HUES6 (cell line): ENCODE results near the gene GTF2I.

Source experiments
- H3K27ac ChIP-seq: 2 replicates; pipeline ENCODE4 v1.7.0; 2013; ENCODE audit warnings: low read depth, mild to moderate bottlenecking, low read length, inconsistent platforms
- H3K27me3 ChIP-seq: 2 replicates; pipeline ENCODE4 v1.6.1; 2013; ENCODE audit warnings: low read length; ENCODE audit not compliant: control insufficient read depth, insufficient read depth
- H3K36me3 ChIP-seq: 2 replicates; pipeline ENCODE4 v1.6.1; 2013; ENCODE audit warnings: low read length; ENCODE audit not compliant: control insufficient read depth, insufficient read depth
- H3K4me1 ChIP-seq: 2 replicates; pipeline ENCODE4 v1.6.1; 2013; ENCODE audit warnings: low read length; ENCODE audit not compliant: control insufficient read depth, insufficient read depth
- H3K4me3 ChIP-seq: 2 replicates; pipeline ENCODE4 v1.5.1; 2013; ENCODE audit warnings: low read depth, low read length
- H3K9ac ChIP-seq: one replicate; pipeline ENCODE4 v1.6.1; 2013; ENCODE audit warnings: mild to moderate bottlenecking, low read length
- H3K9me3 ChIP-seq: 2 replicates; pipeline ENCODE4 v1.6.1; 2013; ENCODE audit warnings: low read depth, low read length; ENCODE audit not compliant: control insufficient read depth, insufficient read depth

GTF2I gene

DNA sequence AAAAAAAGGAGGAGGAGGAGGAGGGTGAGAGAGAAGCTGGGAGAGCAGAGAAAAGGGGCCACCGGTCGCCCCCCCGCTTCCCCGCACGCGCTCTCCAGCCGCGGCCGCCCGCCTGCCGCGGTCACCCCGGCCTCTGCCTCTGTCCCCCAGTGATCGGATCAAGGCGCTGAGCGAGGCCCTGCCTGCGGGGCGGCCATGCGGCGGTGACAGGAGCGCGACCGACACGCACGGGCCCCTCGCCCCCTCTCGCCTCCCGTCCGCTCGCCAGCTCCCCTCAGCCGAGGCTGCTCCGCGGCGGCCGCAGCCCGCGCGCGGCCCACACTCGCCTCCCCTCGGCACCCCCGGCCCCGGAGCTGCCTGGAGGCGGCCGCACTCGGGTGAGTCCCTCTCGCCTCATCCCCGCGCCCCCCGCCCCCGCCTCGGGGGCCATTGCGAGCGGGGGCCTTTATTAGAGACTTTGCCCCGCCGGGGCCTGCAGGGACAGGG lies at the start of gene GTF2I:
Gene GTF2I (plus strand): TSS at position 27 of the 486 bp plus-strand sequence. CDS start 31,411 bp downstream, outside the sequence.
- no peaks in the 10 kb centered on the region for H3K9me3 ChIP-seq
- H3K27ac ChIP-seq, result peak within 1 kb of the TSS; percentile 99
- H3K9ac ChIP-seq, result peak within 1 kb of the TSS; percentile 99
- peaks cover 36% of the 10 kb centered on the region for H3K4me1 ChIP-seq
- H3K36me3 ChIP-seq, result no peaks in the 10 kb centered on the region
- no peaks in the 10 kb centered on the region for H3K27me3 ChIP-seq
- peak within 1 kb of the TSS; percentile 89 for H3K4me3 ChIP-seq

DNA sequence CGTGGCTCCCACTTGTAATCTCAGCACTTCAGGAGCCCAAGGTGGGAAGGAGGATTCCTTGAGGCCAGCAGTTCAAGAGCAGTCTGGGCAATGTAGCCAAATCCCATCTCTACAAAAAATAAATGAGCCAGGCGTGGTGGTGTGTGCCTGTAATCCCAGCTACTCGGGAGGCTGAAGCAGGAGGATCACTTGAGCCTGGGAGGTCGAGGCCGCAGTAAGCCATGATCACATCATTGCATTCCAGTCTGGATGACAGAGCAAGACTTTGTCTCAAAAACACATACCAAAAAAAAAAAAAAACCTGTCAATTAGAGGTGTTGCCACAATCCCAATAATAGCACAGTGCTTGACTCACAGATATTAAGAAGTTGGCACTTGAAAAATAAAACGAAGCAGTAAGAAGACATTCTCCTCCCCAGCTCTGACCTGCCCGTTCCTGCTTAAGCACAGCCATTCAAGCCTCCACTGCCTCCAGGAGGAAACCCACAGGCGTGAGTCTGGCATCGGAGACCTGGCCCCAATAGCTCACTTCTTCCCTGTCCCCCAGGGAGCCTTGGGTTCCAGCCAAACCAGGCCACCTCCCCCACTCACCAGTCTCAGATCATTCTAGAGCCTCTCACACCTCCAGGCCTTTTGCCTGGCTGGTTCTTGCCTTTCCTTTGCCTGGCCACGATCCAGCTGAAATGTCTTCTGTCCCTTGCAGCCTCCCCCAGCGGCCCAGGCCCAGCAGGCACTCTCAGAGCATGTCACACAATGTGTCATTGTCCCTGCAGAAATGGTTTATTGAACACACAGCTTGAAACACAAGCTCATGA lies 45.3 kb upstream of the GTF2I start:
- Histone ChIP-seq H3K27ac (no peak overlapping the region), H3K9ac (no peak overlapping the region), H3K4me1 (peaks cover 4% of the 10 kb centered on the region), H3K4me3 (no peak overlapping the region), H3K36me3 (no peaks in the 10 kb centered on the region), H3K27me3 (no peaks in the 10 kb centered on the region), H3K9me3 (no peaks in the 10 kb centered on the region)

DNA sequence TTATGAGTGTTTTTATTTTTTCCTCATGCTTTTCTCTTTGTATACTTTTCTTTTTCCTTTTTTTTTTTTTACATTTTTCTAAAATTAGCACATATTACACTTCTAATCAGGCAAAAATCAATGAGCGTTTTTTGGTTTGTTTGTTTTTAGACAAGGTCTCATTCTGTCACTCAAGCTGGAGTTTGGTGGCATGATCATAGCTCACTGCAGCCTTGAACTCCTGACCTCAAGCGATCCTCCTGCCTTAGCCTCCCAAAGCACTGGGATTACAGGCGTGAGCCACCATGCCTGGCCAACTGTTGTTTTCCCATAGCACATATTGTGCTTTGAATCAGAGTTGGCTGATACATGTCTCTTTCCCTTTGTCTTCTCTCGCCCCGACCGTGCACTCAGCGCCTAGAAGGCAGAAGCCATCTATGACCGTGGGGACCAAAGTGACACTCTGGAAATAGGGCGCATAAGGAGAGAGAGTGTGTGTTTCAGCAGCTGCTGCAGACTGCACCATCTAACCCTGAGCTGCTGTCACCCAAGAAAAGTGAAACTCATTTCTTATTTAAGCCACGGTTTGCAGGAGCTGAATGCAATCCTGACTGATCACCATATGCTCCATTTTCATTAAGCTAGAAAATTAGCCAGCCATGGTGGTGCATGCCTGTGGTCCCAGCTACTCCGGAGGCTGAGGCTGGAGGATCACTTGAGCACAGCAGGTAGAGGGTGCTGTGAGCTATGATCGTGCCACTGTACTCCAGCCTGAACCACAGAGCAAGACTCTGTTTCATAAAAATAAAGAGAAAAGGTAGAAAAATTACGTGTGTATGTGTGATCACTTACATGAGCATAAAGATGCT lies 41.4 kb upstream of the GTF2I start:
- no peak overlapping the region for H3K27ac ChIP-seq
- H3K9me3 ChIP-seq, result no peaks in the 10 kb centered on the region
- no peaks in the 10 kb centered on the region for H3K36me3 ChIP-seq
- H3K4me3 ChIP-seq, result no peak overlapping the region
- peaks cover 9% of the 10 kb centered on the region for H3K4me1 ChIP-seq
- no peaks in the 10 kb centered on the region for H3K27me3 ChIP-seq
- H3K9ac ChIP-seq, result no peak overlapping the region

DNA sequence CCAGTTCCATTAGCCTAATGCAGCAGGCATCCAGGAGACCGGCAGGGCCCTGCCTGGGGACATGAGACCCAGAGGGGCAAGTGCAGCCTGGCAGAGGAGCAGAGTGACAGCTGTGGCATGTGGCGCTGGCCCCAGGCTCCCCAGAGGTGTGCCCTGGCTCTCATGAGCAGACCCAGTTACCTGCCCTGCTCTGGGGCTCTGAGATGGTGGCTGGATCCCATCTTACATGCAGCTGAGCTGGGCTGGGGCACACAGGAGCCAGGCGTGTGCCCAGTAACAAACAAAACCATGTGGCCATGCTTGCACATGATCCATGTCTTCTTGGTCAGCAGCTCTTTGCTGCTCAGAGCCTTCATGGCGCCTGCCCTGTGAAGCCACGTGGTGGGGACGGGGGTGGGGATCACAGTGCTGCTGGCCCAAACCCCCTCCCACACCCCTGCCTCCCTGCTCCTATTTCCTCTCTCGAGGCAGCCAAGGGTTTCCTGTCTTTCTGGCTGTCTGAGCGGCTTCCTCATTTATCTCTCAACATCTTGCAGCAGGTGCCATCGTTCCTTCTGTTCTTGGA lies 40.3 kb upstream of the GTF2I start:
- H3K9me3 ChIP-seq, result no peaks in the 10 kb centered on the region
- H3K4me3 ChIP-seq, result no peak overlapping the region
- H3K36me3 ChIP-seq, result no peaks in the 10 kb centered on the region
- H3K27ac ChIP-seq, result no peak overlapping the region
- H3K9ac ChIP-seq, result peak overlapping the region; percentile 29
- H3K27me3 ChIP-seq, result no peaks in the 10 kb centered on the region
- peaks cover 9% of the 10 kb centered on the region for H3K4me1 ChIP-seq

DNA sequence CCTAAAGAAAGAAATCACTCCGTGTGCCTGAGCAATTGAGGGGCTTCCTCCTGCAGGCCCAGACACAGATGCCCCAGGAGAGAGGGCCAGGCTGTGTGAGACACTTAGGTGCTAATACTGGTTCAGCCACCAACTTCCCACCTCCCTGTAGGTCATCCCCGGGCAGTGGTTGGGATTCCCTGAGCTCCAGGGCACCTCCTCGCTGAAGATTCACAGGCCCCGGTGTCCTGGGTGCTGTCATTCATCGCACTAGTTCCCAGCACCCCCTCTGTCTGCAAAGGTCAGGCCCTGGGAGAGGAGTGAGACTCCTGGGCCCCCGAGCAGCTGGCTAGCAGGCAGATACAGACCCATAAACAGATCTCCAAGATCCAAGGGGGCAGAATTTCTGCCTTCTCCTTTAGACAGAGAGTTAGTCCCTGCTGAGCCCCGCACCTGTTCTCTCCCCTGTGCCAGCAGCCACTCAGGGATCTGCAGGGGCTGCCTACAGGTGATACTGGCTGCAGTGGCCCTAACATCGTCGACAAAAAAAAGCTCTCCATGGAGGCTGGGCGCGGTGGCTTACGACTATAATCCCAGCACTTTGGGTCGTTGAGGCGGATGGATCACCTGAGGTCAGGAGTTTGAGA lies 38.2 kb upstream of the GTF2I start:
- Histone ChIP-seq H3K27ac (no peak overlapping the region), H3K27me3 (no peaks in the 10 kb centered on the region), H3K9ac (no peak overlapping the region), H3K4me3 (no peak overlapping the region), H3K9me3 (no peaks in the 10 kb centered on the region), H3K4me1 (peaks cover 9% of the 10 kb centered on the region), H3K36me3 (no peaks in the 10 kb centered on the region)

DNA sequence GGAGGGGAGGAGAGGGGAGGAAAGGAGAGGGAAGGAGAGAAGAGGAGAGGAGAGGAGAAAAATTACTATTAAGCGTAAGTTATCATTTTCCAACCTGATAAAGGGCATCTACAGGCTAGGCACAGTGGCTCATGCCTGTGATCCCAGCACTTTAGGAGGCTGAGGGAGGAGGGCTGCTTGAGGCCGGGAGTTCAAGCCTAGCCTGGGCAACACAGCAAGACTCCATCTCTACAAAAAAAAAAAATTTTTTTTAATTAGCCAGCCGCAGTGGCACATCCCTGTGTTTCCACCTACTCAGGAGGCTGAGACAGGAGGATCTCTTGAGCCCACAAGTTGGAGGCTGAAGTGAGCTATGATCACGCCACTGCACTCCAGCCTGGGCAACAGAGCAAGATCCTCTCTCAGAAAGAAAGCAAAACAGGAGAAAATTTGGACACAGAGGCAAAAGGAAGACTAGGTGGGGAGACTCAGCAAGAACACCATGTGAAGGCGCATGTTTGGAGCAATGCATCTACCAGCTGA lies 35.2 kb upstream of the GTF2I start:
- H3K27me3 ChIP-seq, result no peaks in the 10 kb centered on the region
- no peak overlapping the region for H3K27ac ChIP-seq
- no peak overlapping the region for H3K9ac ChIP-seq
- no peak overlapping the region for H3K4me3 ChIP-seq
- no peaks in the 10 kb centered on the region for H3K9me3 ChIP-seq
- H3K36me3 ChIP-seq, result no peaks in the 10 kb centered on the region
- peaks cover 7% of the 10 kb centered on the region for H3K4me1 ChIP-seq

DNA sequence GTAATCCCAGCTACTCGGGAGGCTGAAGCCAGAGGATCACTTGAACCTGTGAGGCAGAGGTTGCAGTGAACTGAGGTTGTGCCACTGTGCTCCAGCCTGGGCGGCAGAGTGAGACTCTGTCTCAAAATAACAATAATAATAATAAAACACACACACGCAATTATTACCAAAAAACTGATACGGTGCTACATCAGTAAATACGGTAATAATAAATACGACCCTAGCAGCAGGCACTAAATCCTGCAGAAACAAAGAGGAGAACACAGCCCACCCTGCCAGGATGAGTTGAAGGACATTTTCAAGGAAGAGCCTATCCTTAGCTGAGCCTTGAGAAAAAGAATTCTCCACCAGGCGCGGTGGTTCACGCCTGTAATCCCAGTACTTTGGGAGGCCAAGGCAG lies 34.4 kb upstream of the GTF2I start:
- Histone ChIP-seq H3K27ac (no peak overlapping the region), H3K9ac (no peak overlapping the region), H3K27me3 (no peaks in the 10 kb centered on the region), H3K9me3 (no peaks in the 10 kb centered on the region), H3K4me1 (peaks cover 11% of the 10 kb centered on the region), H3K36me3 (no peaks in the 10 kb centered on the region), H3K4me3 (no peak overlapping the region)

DNA sequence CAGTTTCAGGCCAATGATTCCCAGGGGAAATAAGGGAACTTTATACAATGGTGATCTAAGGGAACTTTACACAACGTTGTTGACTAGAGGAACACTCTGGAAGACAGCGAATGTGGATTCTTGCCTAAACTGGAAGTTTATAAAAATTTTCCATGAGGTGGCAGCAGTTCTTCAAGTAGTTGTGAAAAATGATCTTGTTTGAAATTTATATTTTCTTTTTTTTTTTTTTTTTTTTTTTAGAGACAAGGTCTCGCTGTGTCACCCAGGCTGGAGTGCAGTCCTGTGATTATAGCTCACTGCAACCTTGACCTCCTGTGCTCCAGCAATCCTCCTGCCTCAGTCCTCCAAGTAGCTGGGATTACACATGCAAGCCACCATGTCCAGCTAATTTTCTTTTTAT lies 32.1 kb upstream of the GTF2I start:
- H3K4me3 ChIP-seq, result no peak overlapping the region
- H3K4me1 ChIP-seq, result peaks cover 14% of the 10 kb centered on the region
- no peak overlapping the region for H3K9ac ChIP-seq
- no peaks in the 10 kb centered on the region for H3K27me3 ChIP-seq
- no peaks in the 10 kb centered on the region for H3K9me3 ChIP-seq
- H3K36me3 ChIP-seq, result no peaks in the 10 kb centered on the region
- H3K27ac ChIP-seq, result no peak overlapping the region

DNA sequence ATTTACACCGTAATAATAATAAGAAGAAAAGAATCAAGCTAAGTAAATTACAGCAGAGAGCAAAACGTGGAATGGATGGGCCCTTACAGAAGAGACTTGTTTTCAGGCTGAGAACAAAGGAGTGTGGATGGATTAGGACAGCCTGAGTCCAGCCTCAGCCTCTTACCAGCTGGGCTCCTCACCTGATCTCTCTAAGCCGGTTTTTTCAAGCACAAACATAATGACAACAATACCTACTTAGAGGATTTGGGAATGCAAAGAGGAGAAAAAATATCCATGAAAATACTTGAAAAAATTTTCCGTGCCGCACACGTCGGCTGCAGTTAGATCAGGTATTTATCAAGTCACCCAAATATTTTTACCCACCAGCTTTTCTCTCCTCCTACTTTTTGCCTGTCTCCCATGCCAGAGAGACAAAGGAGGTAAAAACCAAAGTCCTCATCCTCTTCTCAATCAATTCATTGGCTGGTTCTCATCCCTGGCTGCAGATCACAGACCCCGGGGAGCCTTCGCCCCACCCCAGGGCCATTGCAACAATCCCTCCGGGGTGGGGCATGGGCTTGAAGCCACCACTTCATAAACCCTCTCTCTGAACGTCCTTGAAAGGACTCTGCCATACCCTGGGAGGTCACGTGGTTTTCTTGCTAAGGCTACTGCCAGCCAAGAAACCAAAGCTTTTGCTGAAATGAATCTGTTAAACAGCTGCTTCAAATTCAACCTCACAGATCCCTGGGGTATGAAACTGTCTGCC lies 29.7 kb upstream of the GTF2I start:
- no peak overlapping the region for H3K4me3 ChIP-seq
- no peaks in the 10 kb centered on the region for H3K9me3 ChIP-seq
- no peaks in the 10 kb centered on the region for H3K27me3 ChIP-seq
- peak overlapping the region; percentile 83 for H3K27ac ChIP-seq
- no peaks in the 10 kb centered on the region for H3K36me3 ChIP-seq
- peaks cover 14% of the 10 kb centered on the region for H3K4me1 ChIP-seq
- H3K9ac ChIP-seq, result no peak overlapping the region

DNA sequence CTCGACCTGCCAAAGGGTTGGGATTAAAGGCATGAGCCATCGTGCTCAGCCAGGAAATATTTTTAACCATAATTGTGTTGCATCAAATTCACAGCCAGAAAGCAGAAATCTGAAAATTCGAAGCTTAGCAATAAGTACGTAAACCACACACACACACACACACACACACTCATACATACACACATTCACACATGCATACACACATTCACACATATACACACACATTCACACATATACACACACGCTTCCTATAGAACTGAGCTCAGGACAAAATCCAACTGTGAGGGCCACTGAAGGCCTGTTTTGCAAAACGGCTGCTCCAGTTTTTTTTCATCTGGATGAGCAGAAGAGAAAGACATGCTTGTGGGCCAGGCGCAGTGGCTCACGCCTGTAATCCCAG lies 25.0 kb upstream of the GTF2I start:
- Histone ChIP-seq H3K36me3 (no peaks in the 10 kb centered on the region), H3K4me3 (no peak overlapping the region), H3K9ac (no peak overlapping the region), H3K27me3 (no peaks in the 10 kb centered on the region), H3K9me3 (no peaks in the 10 kb centered on the region), H3K4me1 (peaks cover 12% of the 10 kb centered on the region), H3K27ac (no peak overlapping the region)
